22Rv1 (cell line): ENCODE results near the gene IPO13.

Experiments
- CTCF ChIP-seq: fragments of 450-650 bp; IDR thresholded peaks from 2 replicates; pipeline ENCODE4 v1.5.1; 2017; ENCODE audit warnings: mild to moderate bottlenecking
- ZFX ChIP-seq: fragments of 450-650 bp; IDR thresholded peaks from 2 replicates; pipeline ENCODE4 v1.6.1; 2017; ENCODE audit warnings: antibody characterized with exemption, borderline replicate concordance

DNA sequence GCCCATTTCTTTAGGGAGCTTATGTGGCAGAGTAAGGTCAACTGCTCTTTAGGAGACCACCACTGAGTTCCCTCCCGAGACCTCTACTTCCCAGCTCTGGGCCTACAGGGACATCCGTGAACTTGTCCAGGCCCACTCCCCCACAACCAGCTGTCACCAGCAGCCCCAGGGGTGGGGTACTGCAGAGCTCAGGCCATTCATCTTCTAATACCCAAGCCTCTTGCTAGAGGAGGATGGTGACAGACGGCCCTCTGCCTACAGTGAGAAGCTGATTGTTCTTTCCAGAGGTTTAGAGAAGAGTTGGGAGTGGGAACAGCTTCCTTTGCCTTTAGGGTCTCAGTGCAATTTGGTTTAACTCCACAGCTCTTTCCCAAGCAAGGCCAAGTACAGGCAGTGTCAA, 46.4 kb upstream of the IPO13 start:
- TF ChIP-seq CTCF (no peak), ZFX (no peak)
